ENCODE measurements around the gene CAPN14.

DNA sequence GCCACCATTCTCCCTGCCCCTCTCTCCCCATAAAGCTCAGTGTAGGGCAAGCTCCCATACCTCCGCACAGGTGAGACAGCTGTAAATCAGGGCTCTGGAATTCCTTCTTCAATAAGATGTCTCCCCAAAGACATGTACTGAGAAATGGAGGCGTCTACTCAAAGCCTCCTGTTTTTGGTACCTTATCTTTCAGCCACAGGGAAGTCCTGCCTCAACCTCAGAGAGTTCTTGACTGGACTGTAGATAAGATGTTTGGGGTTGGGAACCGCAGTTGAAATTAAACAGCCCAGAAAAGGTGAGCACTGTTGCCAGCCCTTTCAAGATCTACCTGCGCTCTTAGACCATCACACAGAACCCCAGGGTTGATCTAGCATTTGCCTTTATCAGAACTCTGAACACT, 77.6 kb downstream of the CAPN14 start:
- no peak for TF ChIP-seq CTCF (IDR thresholded peaks at IDR 0.05 in 8 of 11, conservative IDR thresholded peaks at IDR 0.05 in 3 of 11)
- no peak for TF ChIP-seq POLR2AphosphoS5 (IDR thresholded peaks at IDR 0.05)
